ENCODE measurements around the gene ZNF296. TPM values are rescaled to one million over a fixed set of nuclear protein-coding genes. Genes with fewer than 3 reads are reported as not detected.

The ZNF296 gene
- total RNA-seq, 1 experiment from 2014 or later, result 13.8 TPM

DNA sequence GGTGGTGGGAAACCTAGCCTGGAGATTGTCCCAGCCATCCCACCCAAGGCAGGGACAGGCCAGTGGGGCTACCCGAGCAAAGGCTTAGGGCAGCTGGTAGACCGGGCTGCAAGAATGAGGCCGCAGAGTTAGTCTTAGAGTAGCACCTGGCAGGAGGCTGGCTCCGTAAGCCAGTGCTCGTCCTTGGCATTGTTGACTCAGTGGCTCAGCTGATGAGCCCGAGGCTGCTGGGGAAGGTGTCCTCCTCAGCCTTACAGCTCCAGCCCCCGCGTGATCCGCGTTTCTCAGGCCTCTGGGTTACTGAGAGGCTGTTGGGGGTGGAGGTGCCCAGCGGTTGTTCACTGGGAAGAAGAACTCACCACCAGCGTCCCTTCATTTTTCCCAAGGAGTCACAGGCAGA, 41.4 kb upstream of the ZNF296 start (continued):
- TF ChIP-seq KAT7 (CRISPR knock-in tag; IDR thresholded peaks at IDR 0.05; ENCODE audit: borderline replicate concordance), result no peak

DNA sequence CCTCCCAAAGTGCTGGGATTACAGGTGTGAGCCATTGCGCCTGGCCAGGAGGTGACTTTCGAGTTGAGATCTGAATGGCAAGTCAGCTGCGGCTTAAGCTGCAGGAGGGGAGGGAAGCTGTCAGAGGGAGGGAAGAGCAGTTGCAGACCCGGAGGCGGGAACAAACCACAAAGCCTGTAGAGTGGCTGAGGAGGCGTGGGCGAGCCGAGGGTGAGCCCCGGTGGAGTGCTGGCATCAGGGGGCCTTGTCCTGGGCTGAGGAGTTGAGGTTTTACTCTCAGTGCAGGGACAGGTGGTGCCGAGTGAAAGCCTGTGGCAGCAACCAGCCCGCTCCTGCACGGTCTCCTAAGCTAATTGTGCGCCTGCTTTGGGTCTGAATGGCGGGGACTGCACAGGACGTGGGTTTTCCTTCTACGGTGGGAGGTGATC, 40.9 kb upstream of the ZNF296 start:
- Mint-ChIP-seq H3K27ac (peak overlapping the region; percentile 67), H3K9me3 (no peaks in the 10 kb centered on the region), H3K36me3 (no peaks in the 10 kb centered on the region), H3K4me1 (peaks cover 9% of the 10 kb centered on the region; the same call in 1 of the 2 replicates), H3K4me3 (no peak overlapping the region), H3K27me3 (ENCODE audit: low read depth) (no peaks in the 10 kb centered on the region)
- TF ChIP-seq ZBTB21 (CRISPR knock-in tag; IDR thresholded peaks at IDR 0.05; ENCODE audit: borderline replicate concordance), result no peak
- TF ChIP-seq, protein P1, sequence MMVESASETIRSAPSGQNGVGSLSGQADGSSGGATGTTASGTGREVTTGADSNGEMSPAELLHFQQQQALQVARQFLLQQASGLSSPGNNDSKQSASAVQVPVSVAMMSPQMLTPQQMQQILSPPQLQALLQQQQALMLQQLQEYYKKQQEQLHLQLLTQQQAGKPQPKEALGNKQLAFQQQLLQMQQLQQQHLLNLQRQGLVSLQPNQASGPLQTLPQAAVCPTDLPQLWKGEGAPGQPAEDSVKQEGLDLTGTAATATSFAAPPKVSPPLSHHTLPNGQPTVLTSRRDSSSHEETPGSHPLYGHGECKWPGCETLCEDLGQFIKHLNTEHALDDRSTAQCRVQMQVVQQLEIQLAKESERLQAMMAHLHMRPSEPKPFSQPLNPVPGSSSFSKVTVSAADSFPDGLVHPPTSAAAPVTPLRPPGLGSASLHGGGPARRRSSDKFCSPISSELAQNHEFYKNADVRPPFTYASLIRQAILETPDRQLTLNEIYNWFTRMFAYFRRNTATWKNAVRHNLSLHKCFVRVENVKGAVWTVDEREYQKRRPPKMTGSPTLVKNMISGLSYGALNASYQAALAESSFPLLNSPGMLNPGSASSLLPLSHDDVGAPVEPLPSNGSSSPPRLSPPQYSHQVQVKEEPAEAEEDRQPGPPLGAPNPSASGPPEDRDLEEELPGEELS (CRISPR knock-in tag; IDR thresholded peaks at IDR 0.05), result no peak
- TF ChIP-seq, protein P2, sequence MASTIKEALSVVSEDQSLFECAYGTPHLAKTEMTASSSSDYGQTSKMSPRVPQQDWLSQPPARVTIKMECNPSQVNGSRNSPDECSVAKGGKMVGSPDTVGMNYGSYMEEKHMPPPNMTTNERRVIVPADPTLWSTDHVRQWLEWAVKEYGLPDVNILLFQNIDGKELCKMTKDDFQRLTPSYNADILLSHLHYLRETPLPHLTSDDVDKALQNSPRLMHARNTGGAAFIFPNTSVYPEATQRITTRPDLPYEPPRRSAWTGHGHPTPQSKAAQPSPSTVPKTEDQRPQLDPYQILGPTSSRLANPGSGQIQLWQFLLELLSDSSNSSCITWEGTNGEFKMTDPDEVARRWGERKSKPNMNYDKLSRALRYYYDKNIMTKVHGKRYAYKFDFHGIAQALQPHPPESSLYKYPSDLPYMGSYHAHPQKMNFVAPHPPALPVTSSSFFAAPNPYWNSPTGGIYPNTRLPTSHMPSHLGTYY (CRISPR knock-in tag; IDR thresholded peaks at IDR 0.05), result no peak
- no peak for TF ChIP-seq GABPB1 (CRISPR knock-in tag; IDR thresholded peaks at IDR 0.05)
- TF ChIP-seq, protein P3, sequence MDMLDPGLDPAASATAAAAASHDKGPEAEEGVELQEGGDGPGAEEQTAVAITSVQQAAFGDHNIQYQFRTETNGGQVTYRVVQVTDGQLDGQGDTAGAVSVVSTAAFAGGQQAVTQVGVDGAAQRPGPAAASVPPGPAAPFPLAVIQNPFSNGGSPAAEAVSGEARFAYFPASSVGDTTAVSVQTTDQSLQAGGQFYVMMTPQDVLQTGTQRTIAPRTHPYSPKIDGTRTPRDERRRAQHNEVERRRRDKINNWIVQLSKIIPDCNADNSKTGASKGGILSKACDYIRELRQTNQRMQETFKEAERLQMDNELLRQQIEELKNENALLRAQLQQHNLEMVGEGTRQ (CRISPR knock-in tag; IDR thresholded peaks at IDR 0.05), result no peak
- TF ChIP-seq, protein P4, sequence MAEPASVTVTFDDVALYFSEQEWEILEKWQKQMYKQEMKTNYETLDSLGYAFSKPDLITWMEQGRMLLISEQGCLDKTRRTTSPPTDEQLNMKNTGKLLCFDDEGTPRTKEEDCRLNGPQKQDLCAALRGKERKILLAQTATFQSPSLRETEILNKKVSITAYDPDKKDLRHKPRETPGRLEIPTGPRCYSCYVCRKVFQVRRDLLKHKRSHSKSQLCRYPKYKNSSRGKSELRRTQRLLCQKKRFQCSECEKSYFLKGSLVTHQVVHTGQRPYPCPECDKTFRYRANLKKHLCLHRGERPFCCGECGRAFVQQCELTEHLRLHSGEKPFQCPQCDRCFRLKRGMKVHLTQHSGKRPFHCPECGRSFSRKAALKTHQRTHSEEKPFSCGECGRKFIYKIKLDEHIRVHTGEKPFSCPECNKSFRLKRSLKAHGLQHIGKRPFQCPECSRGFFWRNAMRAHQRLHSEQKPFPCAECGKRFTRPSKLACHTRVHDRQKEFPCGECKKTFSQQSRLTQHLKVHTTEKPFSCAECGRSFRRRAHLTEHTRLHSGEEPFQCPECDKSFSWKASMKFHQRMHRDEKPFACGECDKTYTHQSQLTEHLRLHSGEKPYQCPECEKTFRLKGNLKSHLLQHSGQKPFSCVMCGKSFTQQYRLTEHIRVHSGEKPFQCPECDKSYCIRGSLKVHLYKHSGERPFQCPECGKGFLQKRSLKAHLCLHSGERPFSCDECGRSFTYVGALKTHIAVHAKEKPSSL (CRISPR knock-in tag; conservative IDR thresholded peaks at IDR 0.05), result no peak
- TF ChIP-seq, protein P5, sequence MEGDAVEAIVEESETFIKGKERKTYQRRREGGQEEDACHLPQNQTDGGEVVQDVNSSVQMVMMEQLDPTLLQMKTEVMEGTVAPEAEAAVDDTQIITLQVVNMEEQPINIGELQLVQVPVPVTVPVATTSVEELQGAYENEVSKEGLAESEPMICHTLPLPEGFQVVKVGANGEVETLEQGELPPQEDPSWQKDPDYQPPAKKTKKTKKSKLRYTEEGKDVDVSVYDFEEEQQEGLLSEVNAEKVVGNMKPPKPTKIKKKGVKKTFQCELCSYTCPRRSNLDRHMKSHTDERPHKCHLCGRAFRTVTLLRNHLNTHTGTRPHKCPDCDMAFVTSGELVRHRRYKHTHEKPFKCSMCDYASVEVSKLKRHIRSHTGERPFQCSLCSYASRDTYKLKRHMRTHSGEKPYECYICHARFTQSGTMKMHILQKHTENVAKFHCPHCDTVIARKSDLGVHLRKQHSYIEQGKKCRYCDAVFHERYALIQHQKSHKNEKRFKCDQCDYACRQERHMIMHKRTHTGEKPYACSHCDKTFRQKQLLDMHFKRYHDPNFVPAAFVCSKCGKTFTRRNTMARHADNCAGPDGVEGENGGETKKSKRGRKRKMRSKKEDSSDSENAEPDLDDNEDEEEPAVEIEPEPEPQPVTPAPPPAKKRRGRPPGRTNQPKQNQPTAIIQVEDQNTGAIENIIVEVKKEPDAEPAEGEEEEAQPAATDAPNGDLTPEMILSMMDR (IDR thresholded peaks at IDR 0.05), result no peak
- no peak for TF ChIP-seq JUN (CRISPR knock-in tag; IDR thresholded peaks at IDR 0.05)
- POLR2A ChIA-PET, result no interaction called here
- ATAC-seq (peak; percentile 32), DNase-seq (ENCODE audit: low spot score) (no peak)
- CTCF ChIA-PET, result interaction anchor here (0.7 to 1.9 kb wide), 6 partner anchors 9 to 394 kb away, joined by 3 to 8 read pairs (median 4); partner anchors contain the start of gene PPP1R37

DNA sequence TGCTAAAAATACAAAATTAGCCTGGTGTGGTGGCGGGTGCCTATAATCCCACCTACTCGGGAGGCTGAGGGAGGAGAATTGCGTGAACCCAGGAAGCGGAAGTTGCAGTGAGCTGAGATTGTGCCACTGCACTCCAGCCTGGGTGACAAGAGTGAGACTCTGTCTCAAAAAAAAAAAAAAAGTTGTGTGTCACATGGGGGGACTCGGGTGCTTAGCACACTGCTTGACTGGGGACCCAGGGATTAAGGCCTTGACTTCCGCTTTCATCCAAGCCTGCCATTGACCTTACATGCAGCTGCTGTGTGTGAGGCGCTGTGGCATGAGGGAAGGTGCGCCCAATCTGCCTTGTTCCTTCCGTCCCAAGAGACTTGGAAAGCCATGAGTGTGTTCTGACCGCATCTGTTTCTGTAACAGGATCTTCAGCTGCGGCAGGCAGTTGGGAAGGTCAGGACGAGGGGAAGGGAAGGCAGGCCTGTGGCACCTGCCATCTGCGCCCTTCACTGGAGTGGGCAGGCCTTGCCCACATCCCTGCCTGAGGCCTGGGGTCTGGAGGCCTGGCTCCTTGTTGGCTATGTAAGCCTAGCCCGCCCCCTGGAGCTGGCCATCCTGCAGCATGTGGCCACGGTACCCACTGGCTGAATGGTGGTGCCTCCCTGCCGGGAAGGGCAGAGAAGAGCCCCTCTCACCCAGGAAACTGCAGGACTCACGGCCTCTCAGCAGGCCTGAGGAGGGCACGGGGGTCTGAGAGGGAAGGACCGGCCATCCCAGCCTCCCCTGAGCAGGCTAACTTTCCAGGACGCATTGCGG, 39.7 kb upstream of the ZNF296 start:
- ChIA-PET CTCF (interaction anchor here (0.8 to 1.9 kb wide), 4 partner anchors 9 to 56 kb away, joined by 3 to 6 read pairs (median 4); partner anchors contain the start of gene PPP1R37), POLR2A (no interaction called here)
- ATAC-seq (no peak), DNase-seq (ENCODE audit: low spot score) (no peak)
- H3K4me1 Mint-ChIP-seq, result peaks cover 10% of the 10 kb centered on the region; the same call in 1 of the 2 replicates
- H3K9me3 Mint-ChIP-seq, result no peaks in the 10 kb centered on the region
- H3K36me3 Mint-ChIP-seq, result no peaks in the 10 kb centered on the region
- H3K4me3 Mint-ChIP-seq, result no peak overlapping the region
- H3K27me3 Mint-ChIP-seq (ENCODE audit: low read depth), result no peaks in the 10 kb centered on the region
- H3K27ac Mint-ChIP-seq, result peak overlapping the region; percentile 82
- TF ChIP-seq IRF2 (CRISPR knock-in tag; IDR thresholded peaks at IDR 0.05; ENCODE audit: borderline replicate concordance, low read depth) (no peak), KAT7 (CRISPR knock-in tag; IDR thresholded peaks at IDR 0.05; ENCODE audit: borderline replicate concordance) (no peak), ZNF423 (CRISPR knock-in tag; IDR thresholded peaks at IDR 0.05) (no peak), NR3C1 (CRISPR knock-in tag; conservative IDR thresholded peaks at IDR 0.05; ENCODE audit: low read depth) (no peak), NR1H2 (CRISPR knock-in tag; IDR thresholded peaks at IDR 0.05) (no peak), TP53 (CRISPR knock-in tag; IDR thresholded peaks at IDR 0.05) (no peak), FOXP1 (CRISPR knock-in tag; IDR thresholded peaks at IDR 0.05; ENCODE audit: borderline replicate concordance) (no peak), NFATC4 (CRISPR knock-in tag; IDR thresholded peaks at IDR 0.05) (no peak)
- TF ChIP-seq, protein P6, sequence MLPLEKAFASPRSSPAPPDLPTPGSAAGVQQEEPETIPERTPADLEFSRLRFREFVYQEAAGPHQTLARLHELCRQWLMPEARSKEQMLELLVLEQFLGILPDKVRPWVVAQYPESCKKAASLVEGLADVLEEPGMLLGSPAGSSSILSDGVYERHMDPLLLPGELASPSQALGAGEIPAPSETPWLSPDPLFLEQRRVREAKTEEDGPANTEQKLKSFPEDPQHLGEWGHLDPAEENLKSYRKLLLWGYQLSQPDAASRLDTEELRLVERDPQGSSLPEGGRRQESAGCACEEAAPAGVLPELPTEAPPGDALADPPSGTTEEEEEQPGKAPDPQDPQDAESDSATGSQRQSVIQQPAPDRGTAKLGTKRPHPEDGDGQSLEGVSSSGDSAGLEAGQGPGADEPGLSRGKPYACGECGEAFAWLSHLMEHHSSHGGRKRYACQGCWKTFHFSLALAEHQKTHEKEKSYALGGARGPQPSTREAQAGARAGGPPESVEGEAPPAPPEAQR (CRISPR knock-in tag; IDR thresholded peaks at IDR 0.05), result no peak
- TF ChIP-seq, protein P7, sequence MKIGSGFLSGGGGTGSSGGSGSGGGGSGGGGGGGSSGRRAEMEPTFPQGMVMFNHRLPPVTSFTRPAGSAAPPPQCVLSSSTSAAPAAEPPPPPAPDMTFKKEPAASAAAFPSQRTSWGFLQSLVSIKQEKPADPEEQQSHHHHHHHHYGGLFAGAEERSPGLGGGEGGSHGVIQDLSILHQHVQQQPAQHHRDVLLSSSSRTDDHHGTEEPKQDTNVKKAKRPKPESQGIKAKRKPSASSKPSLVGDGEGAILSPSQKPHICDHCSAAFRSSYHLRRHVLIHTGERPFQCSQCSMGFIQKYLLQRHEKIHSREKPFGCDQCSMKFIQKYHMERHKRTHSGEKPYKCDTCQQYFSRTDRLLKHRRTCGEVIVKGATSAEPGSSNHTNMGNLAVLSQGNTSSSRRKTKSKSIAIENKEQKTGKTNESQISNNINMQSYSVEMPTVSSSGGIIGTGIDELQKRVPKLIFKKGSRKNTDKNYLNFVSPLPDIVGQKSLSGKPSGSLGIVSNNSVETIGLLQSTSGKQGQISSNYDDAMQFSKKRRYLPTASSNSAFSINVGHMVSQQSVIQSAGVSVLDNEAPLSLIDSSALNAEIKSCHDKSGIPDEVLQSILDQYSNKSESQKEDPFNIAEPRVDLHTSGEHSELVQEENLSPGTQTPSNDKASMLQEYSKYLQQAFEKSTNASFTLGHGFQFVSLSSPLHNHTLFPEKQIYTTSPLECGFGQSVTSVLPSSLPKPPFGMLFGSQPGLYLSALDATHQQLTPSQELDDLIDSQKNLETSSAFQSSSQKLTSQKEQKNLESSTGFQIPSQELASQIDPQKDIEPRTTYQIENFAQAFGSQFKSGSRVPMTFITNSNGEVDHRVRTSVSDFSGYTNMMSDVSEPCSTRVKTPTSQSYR (CRISPR knock-in tag; IDR thresholded peaks at IDR 0.05), result no peak
- TF ChIP-seq, protein P8, sequence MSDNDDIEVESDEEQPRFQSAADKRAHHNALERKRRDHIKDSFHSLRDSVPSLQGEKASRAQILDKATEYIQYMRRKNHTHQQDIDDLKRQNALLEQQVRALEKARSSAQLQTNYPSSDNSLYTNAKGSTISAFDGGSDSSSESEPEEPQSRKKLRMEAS (CRISPR knock-in tag; IDR thresholded peaks at IDR 0.05), result no peak
